Natural killer cell (primary cell): ENCODE measurements around the gene UGT1A1. TPM values are rescaled to one million over a fixed set of nuclear protein-coding genes. Genes with fewer than 3 reads are reported as not detected.

Experiments used
- ATAC-seq, 3 donors: fragments of 150-1000 bp in 2 of 3; fragments of 200-7000 bp in 1 of 3; cut with Tn5 transposase; 1 replicate in 1 of 3; 2 replicates in 2 of 3; pipeline ENCODE4 v1.10.0; 2021; ENCODE audit warnings: mild to moderate bottlenecking in 2 of 3, moderate library complexity in 2 of 3
- DNase-seq, 2 donors: peaks; one replicate each; pipeline versions ENCODE4 v3.0.0 to v3.0.0-alpha.2; 2013 to 2021; ENCODE audit warnings: mixed read lengths in 1 of 2
- H3K27ac ChIP-seq: one replicate; pipeline ENCODE4 v1.5.1; 2013; ENCODE audit warnings: mild to moderate bottlenecking, low read length
- H3K27me3 ChIP-seq: one replicate; pipeline ENCODE4 v1.6.1; 2013; ENCODE audit warnings: low read length; ENCODE audit not compliant: control insufficient read depth, insufficient read depth
- H3K36me3 ChIP-seq: one replicate; pipeline ENCODE4 v1.6.1; 2013; ENCODE audit warnings: low read length; ENCODE audit not compliant: control insufficient read depth, insufficient read depth
- H3K4me1 ChIP-seq: one replicate; pipeline ENCODE4 v1.6.1; 2013; ENCODE audit warnings: low read length; ENCODE audit not compliant: control insufficient read depth, insufficient read depth
- H3K4me3 ChIP-seq: one replicate; pipeline ENCODE4 v1.5.1; 2013; ENCODE audit warnings: low read length
- H3K9me3 ChIP-seq: one replicate; pipeline ENCODE4 v1.6.1; 2013; ENCODE audit warnings: low read length; ENCODE audit not compliant: control insufficient read depth, insufficient read depth
- H3K27ac Mint-ChIP-seq, 2 donors: one replicate each; pipeline ENCODE4 v1.8.0; 2022; ENCODE audit warnings: mild to moderate bottlenecking in 2 of 2, mixed read lengths in 2 of 2, moderate library complexity in 1 of 2
- H3K27me3 Mint-ChIP-seq, 2 donors: one replicate each; pipeline ENCODE4 v1.8.0; 2022; ENCODE audit warnings: low read depth in 2 of 2, mixed read lengths in 2 of 2
- H3K36me3 Mint-ChIP-seq: one replicate; pipeline ENCODE4 v1.8.0; 2022; ENCODE audit warnings: mixed read lengths
- H3K4me1 Mint-ChIP-seq, 2 donors: one replicate each; pipeline ENCODE4 v1.8.0; 2022; ENCODE audit warnings: mixed read lengths in 2 of 2
- H3K4me3 Mint-ChIP-seq: one replicate; pipeline ENCODE4 v1.8.0; 2022; ENCODE audit warnings: mild to moderate bottlenecking, moderate library complexity, mixed read lengths
- H3K9me3 Mint-ChIP-seq, 2 donors: one replicate each; pipeline ENCODE4 v1.8.0; 2022; ENCODE audit warnings: mixed read lengths in 2 of 2
- CTCF ChIP-seq: fragments of 200-600 bp; IDR thresholded peaks from one replicate; pipeline ENCODE4 v1.8.0; 2022; ENCODE audit warnings: antibody characterized with exemption
- WGBS: methylation state at CpG from one replicate; pipeline ENCODE4 v1.1.7; 2013; ENCODE audit warnings: missing lambda C conversion rate; ENCODE audit not compliant: insufficient coverage; 5-methylcytosine and 5-hydroxymethylcytosine counted together
- intact Hi-C: fragments of 100-400 bp; cut with micrococcal nuclease; formaldehyde crosslinking; loops from one replicate; pipeline ENCODE4 v1.14.2; 2022
- total RNA-seq, 4 donors: library from RNA; stranded (reverse); fragments of 120-200 nt in 1 of 4; gene quantifications; one replicate each; pipeline versions ENCODE4 v1.2.3 to v1.2.4, GENCODE V29; 2013 to 2022

UGT1A1 gene
- total RNA-seq, 3 donors from 2014 or later (not counting 1 experiment from before 2014, with no cell fraction given), result not detected

GRCh38 chr2:233817995-233818638, 58.0 kb downstream of the UGT1A1 start:
- intact Hi-C loops, result no loop called here
- Histone ChIP-seq H3K9me3 (no peaks in the 10 kb centered on the region), H3K27me3 (no peaks in the 10 kb centered on the region), H3K27ac (no peak overlapping the region), H3K4me3 (no peak overlapping the region), H3K36me3 (no peaks in the 10 kb centered on the region), H3K4me1 (no peaks in the 10 kb centered on the region)
- whole genome bisulfite sequencing, result 89% methylated on average over 11 of the region's 11 CpGs
- no peak overlapping the region for H3K4me3 Mint-ChIP-seq
- ATAC-seq, result no peak
- peaks cover 0 to 5% of the 10 kb centered on the region in 2 donors for H3K4me1 Mint-ChIP-seq
- DNase-seq, result no peak
- H3K27ac Mint-ChIP-seq, result no peak overlapping the region
- no peaks in the 10 kb centered on the region for H3K36me3 Mint-ChIP-seq
- no peak for TF ChIP-seq CTCF
- H3K27me3 Mint-ChIP-seq, result peaks cover 11 to 21% of the 10 kb centered on the region in 2 donors
- H3K9me3 Mint-ChIP-seq, result no peaks in the 10 kb centered on the region

DNA sequence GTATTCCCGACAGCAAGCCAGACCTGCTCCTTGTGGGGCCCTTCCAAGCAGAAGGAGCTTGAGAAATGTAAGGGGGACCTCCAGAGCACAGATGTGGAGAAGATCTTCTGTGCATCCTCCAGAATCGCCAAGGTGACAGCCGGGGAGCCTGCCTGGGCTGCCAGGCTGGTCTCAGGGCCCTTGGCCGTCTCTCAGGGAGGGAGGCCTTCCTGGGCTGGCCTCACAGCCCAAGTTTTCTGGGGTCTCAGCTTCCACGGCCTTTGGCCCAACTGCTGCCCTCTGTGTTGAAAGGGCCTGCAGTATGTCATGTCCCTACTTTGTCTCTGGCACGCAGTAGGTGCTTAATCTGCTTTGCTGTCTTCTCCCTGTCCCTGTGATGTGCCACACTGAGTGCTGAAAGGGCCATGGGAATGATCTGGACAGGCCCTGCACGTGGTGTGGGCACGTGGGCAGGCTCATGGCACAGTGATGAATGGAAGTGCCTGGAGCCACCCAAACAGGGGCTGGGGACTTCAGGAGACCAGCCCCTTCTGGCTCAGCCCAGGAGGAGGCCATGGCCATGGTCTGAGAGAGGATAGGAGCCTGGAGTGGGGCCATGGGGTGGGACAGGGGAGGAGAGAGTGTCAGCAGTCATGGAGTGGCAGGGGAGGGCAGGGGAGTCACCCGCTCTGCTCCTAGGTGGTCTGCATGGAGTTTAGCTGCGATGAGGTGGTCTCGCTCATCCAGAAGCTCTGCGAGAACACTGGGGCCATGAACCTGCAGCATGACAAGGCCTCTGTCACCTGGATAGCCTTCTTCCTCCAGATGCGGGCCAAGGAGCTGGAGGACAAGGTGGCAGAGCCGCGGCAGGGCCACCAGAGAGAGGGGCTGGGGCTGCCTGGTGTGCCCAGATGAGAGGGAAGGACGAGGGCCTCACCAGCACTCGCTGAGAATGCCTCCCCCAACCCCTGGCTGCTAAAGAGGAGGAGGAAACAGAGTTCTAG, 58.9 kb downstream of the UGT1A1 start:
- no peaks in the 10 kb centered on the region for H3K36me3 ChIP-seq

GRCh38 chr2:233819884-233820773, 60.1 kb downstream of the UGT1A1 start:
- H3K27me3 ChIP-seq, result no peaks in the 10 kb centered on the region
- 83% methylated on average over 18 of the region's 18 CpGs for WGBS
- ATAC-seq (no peak), DNase-seq (no peak)
- peaks cover 0 to 5% of the 10 kb centered on the region in 2 donors for H3K4me1 Mint-ChIP-seq
- H3K27me3 Mint-ChIP-seq, result peaks cover 10 to 14% of the 10 kb centered on the region in 2 donors
- H3K27ac ChIP-seq, result no peak overlapping the region
- no peak for TF ChIP-seq CTCF
- no peaks in the 10 kb centered on the region for H3K9me3 ChIP-seq
- H3K9me3 Mint-ChIP-seq, result no peaks in the 10 kb centered on the region
- H3K4me3 Mint-ChIP-seq, result no peak overlapping the region
- H3K36me3 ChIP-seq, result no peaks in the 10 kb centered on the region
- intact Hi-C loops, result no loop called here
- no peaks in the 10 kb centered on the region for H3K4me1 ChIP-seq
- H3K27ac Mint-ChIP-seq, result no peak overlapping the region
- H3K36me3 Mint-ChIP-seq, result no peaks in the 10 kb centered on the region
- no peak overlapping the region for H3K4me3 ChIP-seq

More for the DNA sequence above, 58.9 kb downstream of the UGT1A1 start:
- Mint-ChIP-seq H3K4me3 (no peak overlapping the region), H3K4me1 (peaks cover 0 to 5% of the 10 kb centered on the region in 2 donors), H3K9me3 (no peaks in the 10 kb centered on the region), H3K36me3 (no peaks in the 10 kb centered on the region), H3K27me3 (peaks cover 11 to 21% of the 10 kb centered on the region in 2 donors), H3K27ac (no peak overlapping the region)
- H3K4me1 ChIP-seq, result no peaks in the 10 kb centered on the region
- no peaks in the 10 kb centered on the region for H3K27me3 ChIP-seq
- DNase-seq, result no peak
- ATAC-seq, result no peak
- no peak overlapping the region for H3K4me3 ChIP-seq
- H3K27ac ChIP-seq, result no peak overlapping the region
- no peaks in the 10 kb centered on the region for H3K9me3 ChIP-seq
- WGBS, result 72% methylated on average over 17 of the region's 17 CpGs
- TF ChIP-seq CTCF, result no peak
- intact Hi-C loops, result no loop called here
